GM12801 (cell line): ENCODE measurements around the gene GNPTG.

Experiments used
- CTCF ChIP-seq: IDR thresholded peaks from one replicate; pipeline ENCODE4 v1.5.1; 2011; ENCODE audit warnings: control low read depth; ENCODE audit not compliant: insufficient read length; ENCODE audit errors: extremely low read depth

GNPTG gene

GRCh38 chr16:1322407-1322806, 29.3 kb upstream of the GNPTG start:
- TF ChIP-seq CTCF: no peak

- TF ChIP-seq CTCF: no peak
Measured at GRCh38 chr16:1323296-1324239, 28.2 kb upstream of the GNPTG start.

- TF ChIP-seq CTCF: no peak
Measured at GRCh38 chr16:1324286-1324826, 27.4 kb upstream of the GNPTG start.

GRCh38 chr16:1325261-1325660, 26.5 kb upstream of the GNPTG start:
- no peak for TF ChIP-seq CTCF

- TF ChIP-seq CTCF: no peak
Measured at GRCh38 chr16:1325673-1326371, 25.9 kb upstream of the GNPTG start.

GRCh38 chr16:1326391-1326790, 25.3 kb upstream of the GNPTG start:
- TF ChIP-seq CTCF: no peak

GRCh38 chr16:1326946-1327618, 24.6 kb upstream of the GNPTG start:
- no peak for TF ChIP-seq CTCF
